ENCODE results near the gene CDK14. TPM values are rescaled to one million over a fixed set of nuclear protein-coding genes. Genes with fewer than 3 reads are reported as not detected.

CDK14 gene
- total RNA-seq, 1 donor from 2014 or later = 19.5 TPM

DNA sequence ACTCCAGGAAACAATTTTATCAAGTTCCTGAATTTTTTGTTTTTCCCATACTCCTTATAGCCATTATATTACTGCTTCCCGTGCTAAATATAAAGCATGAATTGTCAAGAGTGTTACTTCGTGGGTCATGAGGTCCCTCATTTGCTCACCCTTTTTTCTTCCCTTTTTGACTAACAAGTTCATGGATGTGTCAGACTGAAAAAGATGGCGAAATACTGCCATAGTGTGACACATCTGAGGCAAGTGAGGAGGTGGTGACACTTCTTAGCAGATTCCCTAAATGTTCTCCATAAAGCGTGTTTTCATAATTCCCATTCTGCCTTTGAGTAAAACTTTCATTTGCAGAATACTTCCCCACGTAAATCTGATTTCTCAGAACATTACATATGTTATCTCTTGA, 398.5 kb downstream of the CDK14 start:
- no peak for DNase-seq (ENCODE audit: low read depth, low spot score)

GRCh38 chr7:90995996-90996395, 399.9 kb downstream of the CDK14 start:
- no peak for DNase-seq (ENCODE audit: low read depth, low spot score)

- no peak for DNase-seq (ENCODE audit: low read depth, low spot score)
Observed at GRCh38 chr7:90999989-91000979, 404.2 kb downstream of the CDK14 start.

- no peak for DNase-seq (ENCODE audit: low read depth, low spot score)
Observed at GRCh38 chr7:91005024-91005423, 408.9 kb downstream of the CDK14 start.

GRCh38 chr7:91005841-91006240, 409.7 kb downstream of the CDK14 start:
- no peak for DNase-seq (ENCODE audit: low read depth, low spot score)

- DNase-seq (ENCODE audit: low read depth, low spot score) = no peak
Observed at GRCh38 chr7:91007371-91007770, 411.2 kb downstream of the CDK14 start.

DNA sequence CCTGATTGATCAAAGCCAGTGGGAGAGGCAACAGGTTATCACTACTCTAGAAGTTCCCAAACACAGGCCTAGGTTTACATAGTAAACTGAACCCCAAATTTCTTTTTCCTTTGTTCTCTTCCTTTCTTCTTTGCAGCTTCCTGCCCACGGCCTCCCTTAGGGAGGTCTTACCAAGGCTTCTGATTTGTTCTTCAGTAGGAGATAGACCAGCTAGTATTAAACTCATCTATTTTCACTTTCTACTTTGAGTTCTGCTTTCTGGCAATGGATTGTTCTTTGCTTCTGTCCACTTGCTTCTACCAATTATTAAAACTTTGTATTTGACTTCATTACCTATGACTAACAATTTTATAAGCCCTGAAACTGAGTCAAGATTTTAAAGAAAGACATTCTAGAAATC, 417.0 kb downstream of the CDK14 start:
- DNase-seq (ENCODE audit: low read depth, low spot score) = no peak

DNA sequence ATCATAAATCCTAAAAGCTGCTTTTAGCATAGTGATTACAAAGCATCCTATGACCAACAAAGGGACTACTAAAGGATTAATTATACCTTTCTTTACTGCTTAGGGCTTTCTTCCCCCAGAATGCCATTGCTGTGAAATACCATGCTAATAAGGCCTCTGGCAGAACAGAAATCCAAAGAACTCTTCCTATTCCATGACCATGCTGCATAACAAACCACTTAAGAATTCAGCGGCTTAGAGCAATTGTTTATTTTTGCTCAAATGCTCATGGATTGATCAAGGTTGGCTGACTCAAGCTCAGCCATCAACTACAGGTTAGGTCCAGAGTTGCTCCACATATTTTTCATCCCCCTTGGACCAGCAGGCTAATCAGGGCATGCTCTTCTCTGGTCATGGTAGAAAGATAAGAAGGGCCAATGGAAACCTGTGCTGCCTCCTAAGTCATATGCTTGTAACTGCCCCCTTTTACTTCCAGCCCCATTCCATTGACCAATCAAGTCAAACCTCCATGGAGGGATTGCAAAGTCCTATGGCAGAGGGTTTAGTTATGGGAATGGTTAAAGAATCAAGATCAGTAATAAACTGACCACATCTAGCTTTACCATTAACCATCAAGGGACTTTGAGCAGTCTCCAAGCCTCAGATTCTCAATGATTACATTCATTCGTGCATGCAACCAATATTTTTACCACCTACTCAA, 423.7 kb downstream of the CDK14 start:
- no peak for DNase-seq (ENCODE audit: low read depth, low spot score)

GRCh38 chr7:91020636-91021385, 424.7 kb downstream of the CDK14 start:
- no peak for DNase-seq (ENCODE audit: low read depth, low spot score)

DNA sequence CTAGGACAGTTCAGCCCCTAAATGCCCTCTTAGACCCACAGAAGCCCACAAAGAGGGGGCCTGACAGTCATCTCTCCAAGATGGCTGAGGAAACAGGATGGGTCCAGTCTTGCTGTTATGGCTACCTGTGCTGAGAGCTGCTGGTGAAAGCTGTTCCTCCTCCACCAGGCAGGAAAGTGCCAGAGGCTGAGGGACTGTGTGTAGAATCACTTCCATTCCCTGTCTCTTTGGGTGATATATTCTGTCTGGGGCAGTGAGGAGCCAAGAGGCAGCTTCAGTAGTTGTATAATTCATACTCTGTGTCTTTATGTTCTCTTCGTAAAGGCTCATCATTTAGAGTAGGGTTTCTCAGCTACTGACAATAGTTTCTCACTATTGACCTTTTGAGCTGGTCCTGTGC, 425.8 kb downstream of the CDK14 start:
- DNase-seq (ENCODE audit: low read depth, low spot score) = no peak

- no peak for DNase-seq (ENCODE audit: low read depth, low spot score)
Observed at GRCh38 chr7:91025906-91026390, 429.8 kb downstream of the CDK14 start.

GRCh38 chr7:91029688-91030087, 433.6 kb downstream of the CDK14 start:
- DNase-seq (ENCODE audit: low read depth, low spot score) = no peak

DNA sequence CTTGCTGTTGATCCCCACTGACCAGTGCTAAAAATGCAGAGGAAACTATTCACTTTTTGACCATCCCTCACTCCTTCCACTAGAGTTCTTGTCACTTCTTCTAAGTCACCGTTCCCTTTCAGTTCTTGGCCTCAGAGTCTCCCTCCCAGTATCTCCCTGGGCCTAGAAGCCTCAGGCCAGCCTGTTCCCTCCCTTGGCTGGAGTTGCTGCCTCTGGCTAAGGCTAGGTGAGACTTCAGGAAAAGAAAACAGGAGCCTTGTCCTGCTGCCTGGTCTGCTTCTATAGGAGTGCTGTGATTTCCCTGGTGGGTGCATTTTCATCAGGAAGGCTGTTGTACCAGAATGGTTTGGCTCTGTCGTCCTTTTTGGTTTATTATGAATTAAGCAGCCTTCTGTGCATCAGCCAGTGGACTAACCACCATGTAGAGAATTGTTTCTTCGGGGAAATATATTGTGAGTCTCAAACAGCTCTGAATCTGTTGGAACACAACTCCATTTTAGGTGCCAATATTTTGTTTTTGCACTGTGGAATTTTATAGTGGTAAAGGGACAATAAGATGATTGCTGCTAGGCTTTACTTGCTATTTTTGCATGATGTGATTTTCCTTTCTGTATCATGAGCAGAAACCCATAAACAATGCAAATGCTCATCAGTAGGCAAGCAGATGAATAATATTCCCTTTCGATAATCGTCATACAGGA, 434.7 kb downstream of the CDK14 start:
- no peak for DNase-seq (ENCODE audit: low read depth, low spot score)

GRCh38 chr7:91031757-91032156, 435.6 kb downstream of the CDK14 start:
- DNase-seq (ENCODE audit: low read depth, low spot score) = no peak

DNA sequence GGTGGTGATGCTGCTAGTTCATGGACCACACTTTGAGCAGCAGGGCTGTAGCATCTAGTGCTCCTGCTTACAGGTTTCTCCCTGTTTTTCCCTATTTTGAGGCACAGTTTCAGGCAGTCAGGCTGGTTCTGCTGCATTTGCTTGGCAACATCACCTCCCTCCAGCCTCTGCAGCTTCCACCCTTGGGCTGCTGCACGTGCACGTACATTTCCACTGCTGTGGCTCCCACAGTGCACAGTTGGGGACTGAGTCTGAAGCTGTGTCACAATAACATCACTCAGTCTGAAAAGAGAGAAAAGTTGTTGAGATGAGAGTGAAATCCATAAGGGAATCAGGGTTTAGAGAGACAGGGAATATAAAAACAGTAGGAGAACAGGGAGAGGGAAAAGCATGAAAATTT, 437.5 kb downstream of the CDK14 start:
- DNase-seq (ENCODE audit: low read depth, low spot score) = no peak

DNA sequence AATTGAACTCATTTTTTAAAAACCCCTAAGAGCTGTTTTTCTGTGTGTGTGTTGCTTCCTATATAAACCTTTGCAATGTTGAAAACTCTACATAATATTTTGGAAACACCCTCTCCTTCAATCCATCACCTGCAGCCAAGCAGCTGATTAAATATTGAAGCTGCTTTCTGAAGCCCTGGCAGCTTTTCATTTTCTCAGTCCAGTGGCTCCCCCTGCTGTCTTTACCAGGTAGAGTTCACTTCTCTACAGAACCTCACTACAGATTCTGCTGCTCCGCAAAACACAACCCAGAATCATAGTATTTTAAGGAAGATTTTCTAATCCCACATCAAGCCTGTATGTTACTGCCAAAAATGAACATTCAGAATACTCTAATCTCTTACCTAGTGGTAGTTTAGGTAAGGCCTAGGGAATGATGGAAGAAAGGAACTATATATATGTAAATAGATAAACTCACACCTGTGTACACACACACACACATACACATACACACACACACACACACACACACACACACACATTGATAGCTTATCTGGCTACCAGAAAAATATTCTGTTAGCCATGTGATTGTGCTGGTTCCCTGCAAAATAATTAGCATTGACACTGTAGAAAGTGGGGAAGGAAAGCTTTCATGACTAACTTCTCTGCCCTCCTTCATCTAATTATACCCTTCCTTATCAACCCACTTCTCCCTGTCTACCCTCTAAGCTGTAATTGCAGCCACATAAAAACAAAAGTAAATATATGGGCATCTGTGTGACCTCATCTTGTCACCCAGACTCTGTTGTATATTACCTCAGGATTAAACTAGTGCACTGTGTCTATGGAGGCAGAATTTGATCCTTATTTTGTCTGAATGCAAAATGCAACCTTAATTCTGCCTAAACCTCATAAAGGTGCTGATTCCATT, 438.6 kb downstream of the CDK14 start:
- no peak for DNase-seq (ENCODE audit: low read depth, low spot score)

- DNase-seq (ENCODE audit: low read depth, low spot score) = no peak
Observed at GRCh38 chr7:91039033-91039432, 442.9 kb downstream of the CDK14 start.

DNA sequence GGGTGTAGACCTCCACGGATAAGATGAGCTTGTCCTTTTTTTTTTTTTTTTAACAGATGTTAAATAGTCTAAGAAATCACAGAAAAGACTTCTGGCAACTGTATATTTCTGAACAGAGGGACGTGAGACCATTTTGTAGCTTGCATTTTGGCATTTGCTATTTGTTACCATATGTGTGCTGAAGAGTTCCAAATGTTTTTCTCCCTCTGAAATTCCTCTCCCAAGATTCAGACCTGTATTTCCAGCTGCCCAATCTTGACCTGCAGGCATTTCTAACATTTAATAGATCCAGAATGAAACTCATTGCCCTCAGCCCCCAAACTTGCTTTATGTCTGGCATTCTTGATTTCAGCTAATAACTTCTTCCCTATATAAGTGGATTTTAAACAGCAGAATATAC, 445.0 kb downstream of the CDK14 start:
- DNase-seq (ENCODE audit: low read depth, low spot score) = no peak

DNA sequence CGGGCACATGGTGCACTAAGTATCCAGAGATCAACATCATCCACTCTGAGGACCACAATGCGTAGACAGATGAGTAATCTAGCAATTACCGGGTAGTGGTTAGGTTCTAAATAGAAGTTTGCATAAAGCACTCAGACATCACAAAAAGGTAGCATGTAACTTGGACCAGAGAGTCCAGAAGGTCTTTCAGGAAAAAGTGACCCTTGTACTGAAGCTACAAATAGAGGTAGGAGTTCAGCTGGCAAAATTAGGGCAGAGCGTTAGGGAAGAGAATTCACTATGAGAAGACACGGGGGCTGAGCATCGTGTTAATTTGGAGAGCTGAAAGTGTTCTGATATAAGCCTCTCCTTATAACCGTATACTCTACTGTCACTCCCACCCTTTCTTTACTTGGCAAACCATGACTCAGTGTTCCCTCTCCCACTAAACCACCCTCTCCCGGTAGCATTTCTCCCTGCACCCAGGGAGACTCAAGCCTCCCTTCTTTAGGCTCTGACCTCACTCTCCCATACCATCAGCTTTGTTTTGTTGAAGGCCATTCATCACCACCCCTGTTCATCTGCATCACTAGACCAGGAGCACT, 445.9 kb downstream of the CDK14 start:
- no peak for DNase-seq (ENCODE audit: low read depth, low spot score)

- DNase-seq (ENCODE audit: low read depth, low spot score) = peak; percentile 8
Observed at GRCh38 chr7:91043186-91043585, 447.1 kb downstream of the CDK14 start.
